GM12891 (cell line): ENCODE results near the gene PODN.

Experiments
- PAX5 ChIP-seq: IDR thresholded peaks from 2 replicates; pipeline ENCODE4 v1.6.1; 2011; ENCODE audit warnings: low read length, moderate library complexity, mild to moderate bottlenecking; ENCODE audit not compliant: insufficient read depth, severe bottlenecking
- POLR2A ChIP-seq: IDR thresholded peaks from 2 replicates; pipeline ENCODE4 v1.6.1; 2011; ENCODE audit warnings: low read depth, low read length, control low read depth
- POLR2AphosphoS5 ChIP-seq: IDR thresholded peaks from 2 replicates; pipeline ENCODE4 v1.6.1; 2011; ENCODE audit warnings: low read depth, low read length, control low read depth
- SPI1 ChIP-seq: IDR thresholded peaks from 2 replicates; pipeline ENCODE4 v1.6.1; 2011; ENCODE audit warnings: low read depth, low read length, control low read depth
- TAF1 ChIP-seq: IDR thresholded peaks from 2 replicates; pipeline ENCODE4 v1.6.1; 2011; ENCODE audit warnings: low read depth, low read length, control low read depth

DNA sequence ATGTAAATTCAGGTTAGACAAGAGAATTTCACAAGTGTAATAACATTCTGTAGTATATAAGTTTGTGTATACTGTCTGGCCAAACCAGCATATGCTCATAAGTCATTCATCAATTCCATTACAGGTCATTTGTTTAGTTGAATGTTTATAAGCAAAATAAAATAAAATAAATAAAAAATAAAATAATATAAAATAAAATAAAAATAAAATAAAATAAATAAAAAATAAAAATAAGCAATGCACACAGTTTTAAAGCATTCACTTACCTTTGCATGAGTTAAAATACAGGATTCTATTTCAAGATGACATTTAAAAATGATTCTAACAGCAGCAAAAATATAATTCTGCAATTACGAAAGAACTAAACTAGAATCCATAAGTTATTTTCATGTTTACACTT is 9.9 kb downstream of the PODN start:
- TF ChIP-seq POLR2A (no peak), TAF1 (no peak), POLR2AphosphoS5 (no peak), SPI1 (no peak), PAX5 (no peak)
